AG04449 (cell line): Measurements from ENCODE around the gene PLCB1.

Experiments
- CTCF ChIA-PET: fragments of 350-600 bp; formaldehyde crosslinking; extraction: SDS; loops from one replicate; lab custom pipeline; 2021; ENCODE audit warnings: antibody characterized with exemption; lab: Yijun Ruan, JAX
- POLR2A ChIA-PET: fragments of 400-600, 350-600 bp; formaldehyde crosslinking; extraction: SDS; loops from one replicate; lab custom pipeline; 2020; ENCODE audit warnings: antibody characterized with exemption, inconsistent platforms; lab: Yijun Ruan, JAX
- DNase-seq: peaks from one replicate; pipeline ENCODE4 v3.0.0-alpha.2; 2010; ENCODE audit warnings: low read depth, low spot score
- H3K4me3 ChIP-seq: 2 replicates; pipeline ENCODE4 v1.5.1; 2011; ENCODE audit warnings: low read depth, mild to moderate bottlenecking, control low read depth, low read length
- CTCF ChIP-seq: IDR thresholded peaks from one replicate; pipeline ENCODE4 v1.5.1; 2011; ENCODE audit warnings: mild to moderate bottlenecking, moderate library complexity, low read length, control low read depth, inconsistent platforms; ENCODE audit not compliant: insufficient read depth; ENCODE audit errors: missing control alignments

PLCB1 gene

GRCh38 chr20:8724884-8725283 lies 592.8 kb downstream of the PLCB1 start:
- ChIA-PET POLR2A (no interaction called here), CTCF (interaction anchor here (0.6 kb wide), 1 partner anchor 19 kb away, joined by 3 read pairs; no protein-coding TSS in a partner anchor)
- no peak overlapping the region for H3K4me3 ChIP-seq
- TF ChIP-seq CTCF, result no peak
- no peak for DNase-seq

GRCh38 chr20:8726460-8726859 lies 594.4 kb downstream of the PLCB1 start:
- H3K4me3 ChIP-seq, result no peak overlapping the region
- POLR2A ChIA-PET, result no interaction called here
- CTCF ChIA-PET, result interaction anchor here (0.7 kb wide), 1 partner anchor 683 kb away, joined by 3 read pairs; no protein-coding TSS in a partner anchor
- DNase-seq, result no peak
- TF ChIP-seq CTCF, result no peak

GRCh38 chr20:8735014-8735413 lies 602.9 kb downstream of the PLCB1 start:
- H3K4me3 ChIP-seq, result no peak overlapping the region
- POLR2A ChIA-PET, result no interaction called here
- no peak for TF ChIP-seq CTCF
- CTCF ChIA-PET, result interaction anchor here (0.8 to 3.3 kb wide), 4 partner anchors 14 to 745 kb away, joined by 3 to 27 read pairs (median 6); no protein-coding TSS in a partner anchor
- no peak for DNase-seq

- no peak for DNase-seq
- POLR2A ChIA-PET, result no interaction called here
- H3K4me3 ChIP-seq, result no peak overlapping the region
- TF ChIP-seq CTCF, result no peak
- CTCF ChIA-PET, result interaction anchor here (2.1 to 3.3 kb wide), 2 partner anchors 14 to 692 kb away, joined by 9 to 27 read pairs; no protein-coding TSS in a partner anchor
These were observed 603.6 kb downstream of the PLCB1 start for GRCh38 chr20:8735674-8736073.

GRCh38 chr20:8740265-8740664 lies 608.2 kb downstream of the PLCB1 start:
- no peak for TF ChIP-seq CTCF
- DNase-seq, result no peak
- ChIA-PET POLR2A (no interaction called here), CTCF (interaction anchor here (1.1 to 1.2 kb wide), 2 partner anchors 10 to 653 kb away, joined by 3 to 4 read pairs; no protein-coding TSS in a partner anchor)
- no peak overlapping the region for H3K4me3 ChIP-seq

GRCh38 chr20:8744228-8744844 lies 612.3 kb downstream of the PLCB1 start:
- ChIA-PET POLR2A (no interaction called here), CTCF (interaction anchor here (0.6 to 3.8 kb wide), 6 partner anchors 15 to 649 kb away, joined by 3 to 18 read pairs (median 3); no protein-coding TSS in a partner anchor)
- no peak for DNase-seq
- H3K4me3 ChIP-seq, result no peak overlapping the region
- TF ChIP-seq CTCF, result no peak
